SW 1271 (cell line): ENCODE data around the gene EXOSC9.

ENCODE experiments used
- DNase-seq, 2 experiments: peaks; one replicate each; lab custom pipeline; 2025; lab: John Stamatoyannopoulos, UW

The EXOSC9 gene

DNA sequence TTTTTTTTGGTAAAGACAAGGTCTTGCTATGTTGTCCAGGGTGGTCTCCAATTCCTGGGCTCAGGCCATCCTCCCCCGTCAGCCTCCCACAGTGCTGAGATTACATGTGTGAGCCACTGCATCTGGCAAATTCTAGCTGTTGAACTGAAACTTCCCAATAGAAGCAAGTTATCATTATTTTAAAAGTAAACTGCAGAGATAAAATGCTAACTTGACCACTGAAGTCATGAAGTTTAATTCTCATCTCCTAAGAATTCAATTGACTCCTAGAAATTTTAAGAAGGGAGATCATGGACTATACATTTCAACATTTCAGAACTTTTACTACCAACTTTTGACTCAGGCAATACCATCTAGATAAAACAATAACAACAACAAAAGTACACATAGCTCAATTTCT lies 11.7 kb upstream of the EXOSC9 start:
- no peak for DNase-seq

DNA sequence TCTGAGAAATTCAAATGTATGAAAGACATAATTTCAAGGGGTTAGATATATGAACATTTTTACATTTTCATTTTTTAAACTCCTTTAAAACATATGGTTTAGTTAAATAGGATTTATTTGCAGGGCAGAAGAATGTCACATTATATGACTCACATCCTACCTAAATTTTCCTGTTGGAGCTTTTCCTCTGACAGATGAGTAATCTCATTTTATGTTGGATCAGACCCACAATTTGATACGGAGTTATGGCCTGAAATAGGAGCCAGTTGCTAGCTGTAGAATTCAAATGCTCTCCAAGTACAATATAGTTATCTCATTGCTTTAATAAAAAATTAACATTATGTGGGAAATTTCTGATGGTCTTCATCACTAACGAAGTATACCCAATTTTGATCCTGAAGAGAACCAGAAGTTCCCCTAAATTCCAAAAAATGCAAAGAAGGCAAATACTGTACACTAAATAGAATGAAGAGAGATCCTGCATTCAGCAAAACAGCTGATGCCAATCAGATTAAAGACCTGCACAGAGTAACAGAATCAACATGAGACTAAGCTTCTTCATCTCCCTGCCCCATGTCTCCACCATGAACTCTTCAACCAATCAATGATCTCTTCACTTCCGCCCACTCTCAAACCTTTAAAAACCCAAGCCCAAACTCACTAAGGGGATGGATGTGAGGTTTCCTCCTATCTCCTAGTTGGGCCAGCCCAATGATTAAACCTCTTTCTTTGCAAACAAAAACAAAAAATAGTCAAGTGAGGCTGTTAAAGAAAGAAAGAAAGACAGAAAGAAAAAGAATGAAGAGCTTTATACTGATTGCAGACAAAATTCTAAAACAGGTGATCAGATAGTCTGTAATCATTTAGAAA lies 10.9 kb upstream of the EXOSC9 start:
- peak in 1 of 2 experiments; percentile 25 for DNase-seq

DNA sequence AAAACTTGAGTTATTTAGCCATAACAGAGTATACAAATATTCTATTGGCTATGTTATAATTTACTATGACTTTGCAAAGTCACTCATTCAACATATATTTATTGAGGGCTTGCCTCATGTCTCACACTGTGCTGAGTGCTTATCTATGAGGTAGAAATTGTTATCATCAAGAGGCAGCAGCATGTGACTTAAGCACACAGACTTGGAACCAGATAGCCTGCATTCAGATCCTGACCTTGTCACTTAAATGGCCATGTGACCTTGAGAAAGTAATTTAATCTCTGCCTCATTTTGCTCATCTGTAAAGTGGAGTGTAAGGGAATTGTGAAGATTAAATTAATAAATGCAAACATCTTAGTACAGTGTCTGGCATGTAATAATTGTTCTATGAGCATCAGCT lies 10.1 kb upstream of the EXOSC9 start:
- no peak for DNase-seq

DNA sequence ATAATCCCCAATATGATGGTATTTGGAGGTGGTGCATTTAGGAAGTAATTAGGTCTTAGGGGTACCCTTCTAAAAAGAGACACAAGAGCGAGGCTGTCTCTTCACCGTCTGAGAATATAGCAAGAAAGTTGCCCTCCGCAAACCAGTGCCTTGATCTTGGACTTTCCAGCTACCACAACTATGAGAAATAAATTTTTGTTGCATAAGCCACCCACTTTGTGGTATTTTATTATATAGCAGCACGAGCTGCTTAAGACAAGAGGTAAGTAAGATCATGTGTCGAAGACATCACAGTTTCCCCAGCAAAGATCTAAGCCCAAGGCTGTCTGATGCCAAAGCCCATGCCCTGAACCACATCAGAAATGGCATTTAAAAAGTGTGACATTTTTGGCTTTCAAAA lies 9.6 kb upstream of the EXOSC9 start:
- no peak for DNase-seq

DNA sequence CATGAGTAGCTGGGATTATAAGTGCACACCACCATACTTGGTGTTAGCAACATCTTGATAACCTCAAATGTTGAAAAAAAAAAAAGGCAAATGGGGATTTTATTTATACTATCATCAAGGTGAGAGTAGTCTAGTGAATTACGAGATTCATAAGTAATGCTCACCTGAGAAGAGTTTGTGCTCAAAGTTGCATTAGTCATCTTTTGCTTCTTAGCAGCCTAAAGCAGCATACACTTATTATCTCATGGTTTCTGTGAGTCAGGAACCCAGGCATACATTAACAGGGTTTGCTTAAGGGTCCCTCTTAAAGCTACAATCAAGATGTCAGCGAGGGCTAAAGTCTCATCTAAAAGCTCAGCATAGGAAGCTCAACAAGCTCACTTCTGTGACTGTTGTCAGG lies 8.2 kb upstream of the EXOSC9 start:
- DNase-seq, result no peak

DNA sequence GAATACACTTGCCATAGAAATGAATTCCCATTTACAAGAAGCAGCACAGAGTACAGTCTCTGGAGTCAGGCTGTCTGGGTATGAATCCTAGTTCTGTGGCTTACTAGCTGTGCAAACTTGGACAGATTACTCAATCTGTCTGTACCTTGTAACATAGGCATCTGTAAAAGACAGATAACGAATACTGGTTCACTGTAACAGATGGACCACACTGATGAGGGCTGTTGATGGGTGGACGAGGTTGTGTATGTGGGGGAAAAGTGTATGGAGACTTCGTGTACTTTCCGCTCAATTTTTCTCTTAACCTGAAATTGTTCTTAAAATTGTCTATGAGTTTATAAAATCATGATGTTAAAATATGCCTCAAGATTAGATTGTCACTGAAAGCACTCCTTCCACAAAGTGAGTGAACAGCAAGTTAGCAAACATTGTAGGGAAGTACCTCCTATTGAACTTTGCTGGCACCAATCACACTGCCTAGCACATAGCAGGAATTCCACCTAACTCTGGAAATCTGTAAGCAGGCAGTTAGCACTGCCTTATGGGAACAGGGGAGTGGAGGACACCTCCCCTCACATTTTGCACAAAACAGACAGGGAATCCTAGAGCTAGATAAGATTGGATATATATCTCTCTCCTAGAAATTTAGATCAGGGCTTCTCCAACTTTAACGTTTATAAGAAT lies 6.5 kb upstream of the EXOSC9 start:
- no peak for DNase-seq

DNA sequence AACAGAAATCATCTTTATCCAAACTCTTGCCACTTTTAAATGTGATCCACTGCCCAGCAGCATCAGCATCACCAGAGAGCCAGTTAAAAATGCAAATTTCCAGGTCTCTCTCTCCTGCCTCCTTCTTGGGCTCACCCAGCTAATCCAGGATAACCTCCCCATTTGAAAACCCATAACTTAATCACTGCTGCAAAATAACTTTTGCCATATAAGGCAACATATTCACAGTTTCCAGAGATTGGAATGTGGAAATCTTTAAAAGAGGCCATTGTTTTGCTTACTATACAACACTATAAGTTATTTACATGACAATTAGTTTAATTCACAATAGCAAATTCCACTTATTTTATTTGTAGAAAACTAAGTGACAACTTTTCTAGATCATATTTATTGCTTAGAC lies 4.8 kb upstream of the EXOSC9 start:
- no peak for DNase-seq

DNA sequence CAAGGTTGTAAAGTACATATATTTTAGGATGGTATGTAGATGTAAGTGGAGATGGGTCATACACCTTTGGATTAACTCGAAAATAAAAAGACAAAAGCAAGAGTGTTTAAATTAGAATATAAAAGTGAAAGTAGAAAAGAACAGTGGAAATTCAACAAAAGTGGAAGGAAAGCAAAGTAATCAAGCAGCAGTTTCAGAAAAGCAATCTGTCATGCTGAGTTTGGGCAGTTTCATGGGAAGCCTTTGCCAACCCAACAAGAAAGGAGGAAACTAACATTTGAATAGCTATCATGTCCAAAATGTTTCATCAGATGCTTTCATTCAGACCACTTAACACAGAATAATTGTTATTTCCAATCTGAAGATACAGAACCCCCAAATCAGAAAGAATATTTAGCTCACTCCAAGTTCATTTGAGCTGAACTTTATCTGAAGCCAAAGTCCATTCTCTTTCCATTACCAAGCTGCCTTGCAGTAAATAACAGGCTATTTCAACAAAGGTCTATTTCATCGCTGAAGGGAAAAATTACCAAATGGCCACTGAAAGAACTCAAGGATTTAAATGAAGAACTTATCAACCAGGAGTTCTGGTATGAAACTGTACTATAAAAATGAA lies 1.8 kb upstream of the EXOSC9 start:
- no peak for DNase-seq

DNA sequence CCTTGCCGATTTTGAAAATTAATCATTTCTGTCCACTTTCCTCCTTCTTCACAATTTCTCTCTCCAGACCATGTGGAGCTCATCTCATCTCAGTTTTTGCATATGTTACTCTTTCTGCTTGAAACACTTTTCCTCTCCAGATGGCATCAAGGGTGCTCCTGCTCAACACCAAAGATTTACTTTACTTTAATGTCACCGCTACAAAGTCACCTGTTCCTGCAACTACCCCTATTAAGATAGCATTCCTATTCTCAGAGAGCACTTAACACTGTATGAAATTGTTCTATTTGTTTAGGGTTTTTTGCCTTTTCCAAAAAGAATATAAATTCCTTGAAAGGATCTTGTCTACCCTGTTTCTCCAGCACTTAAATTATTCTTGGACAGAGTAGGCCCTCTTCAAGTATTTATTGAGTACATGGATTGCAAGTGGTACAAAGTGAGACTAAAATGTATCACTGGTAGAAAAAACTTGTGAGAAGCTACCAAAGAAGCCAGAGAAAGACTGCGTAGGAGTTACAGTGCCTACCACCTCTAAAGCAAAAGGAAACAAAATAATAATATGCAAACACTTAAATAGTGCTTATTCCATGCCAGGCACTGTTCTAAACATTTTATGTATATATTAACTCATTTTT lies 1.1 kb upstream of the EXOSC9 start:
- no peak for DNase-seq

DNA sequence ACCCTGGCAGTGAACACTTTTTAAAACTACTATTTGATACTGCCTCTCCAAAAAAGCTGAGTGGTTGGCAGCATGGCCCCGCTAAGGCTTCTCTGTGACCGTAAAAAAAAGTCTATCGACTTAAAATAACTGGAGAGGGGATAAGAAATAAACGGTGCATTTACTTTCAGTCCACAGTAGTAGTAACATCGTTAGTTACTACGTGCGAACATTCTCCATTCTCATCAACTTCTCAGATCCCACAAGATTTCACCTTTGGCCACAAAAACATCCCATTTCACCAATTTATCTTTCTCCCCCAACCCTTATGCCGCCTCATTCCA lies 524 bp upstream of the EXOSC9 start:
- no peak for DNase-seq

DNA sequence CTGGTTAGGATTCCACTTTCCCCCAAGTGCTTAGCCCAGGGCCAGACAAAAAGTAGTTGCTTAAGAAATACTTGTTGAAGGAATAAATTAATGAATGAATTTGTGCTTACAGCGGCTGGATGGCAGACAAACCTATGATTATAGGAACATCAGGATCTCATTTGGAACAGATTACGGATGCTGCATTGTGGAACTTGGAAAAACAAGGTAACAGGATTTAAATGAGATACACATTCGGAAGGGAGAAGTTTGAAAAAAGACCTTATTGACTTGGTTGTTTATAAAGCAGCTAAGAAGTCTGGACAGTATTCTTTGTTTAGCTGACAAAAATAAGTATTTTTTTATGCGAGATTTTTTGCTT lies 572 bp downstream of the EXOSC9 start:
- no peak for DNase-seq

DNA sequence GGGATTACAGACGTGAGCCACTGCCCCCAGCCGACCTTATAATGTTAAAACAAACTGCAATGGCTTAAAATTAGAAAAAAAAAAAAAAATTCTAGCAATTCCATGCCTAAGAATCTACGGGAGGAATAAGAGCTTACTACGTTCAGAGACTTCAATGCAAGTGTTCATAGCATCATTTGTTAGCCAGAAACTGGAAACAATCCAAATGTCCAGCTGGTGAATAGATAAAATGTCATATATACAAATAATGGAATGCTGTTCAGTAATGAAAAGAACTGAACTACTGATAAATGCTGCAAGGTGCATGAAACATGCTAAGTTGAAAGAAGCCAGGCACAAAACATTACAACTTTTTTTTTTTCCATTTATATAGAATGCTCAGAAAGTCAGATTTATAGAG lies 5.3 kb downstream of the EXOSC9 start:
- DNase-seq, result no peak

DNA sequence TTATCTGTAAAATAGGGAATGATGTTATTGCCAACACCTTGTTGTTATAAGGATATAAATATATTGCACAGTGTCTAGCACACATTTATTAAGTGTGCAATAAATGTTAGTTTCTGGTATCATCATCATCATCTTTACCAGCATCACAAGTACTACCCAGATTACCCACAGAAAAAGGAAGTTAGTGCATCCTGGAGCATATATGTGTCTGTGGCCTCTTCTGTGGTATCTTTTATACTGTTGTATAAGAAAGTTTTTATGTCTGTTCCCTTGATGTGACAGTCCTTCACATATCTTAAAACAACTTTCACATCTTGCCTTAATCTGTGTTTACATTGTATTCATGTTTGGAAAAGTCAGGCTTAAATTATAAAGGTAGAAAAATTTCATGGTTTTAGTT lies 10.0 kb downstream of the EXOSC9 start:
- no peak for DNase-seq

DNA sequence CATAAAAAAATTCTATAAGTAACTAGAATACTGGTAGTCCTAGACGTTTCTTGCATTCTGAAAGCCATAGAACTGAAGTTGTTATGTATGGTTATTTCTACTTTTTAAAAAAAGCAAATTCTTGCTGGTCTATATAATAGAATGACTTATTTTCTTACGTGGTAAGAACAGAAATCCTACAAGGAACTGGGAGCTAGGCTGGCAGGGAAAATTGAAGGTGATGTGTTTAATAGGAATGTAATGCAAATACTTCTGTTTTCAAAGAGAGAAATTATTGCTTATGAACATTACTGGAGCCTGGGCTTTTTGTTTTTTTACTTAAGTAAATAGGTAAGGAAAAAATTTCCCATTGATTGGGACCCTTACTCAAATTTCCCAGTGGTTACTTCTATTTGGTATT lies 13.6 kb downstream of the EXOSC9 start:
- no peak for DNase-seq

DNA sequence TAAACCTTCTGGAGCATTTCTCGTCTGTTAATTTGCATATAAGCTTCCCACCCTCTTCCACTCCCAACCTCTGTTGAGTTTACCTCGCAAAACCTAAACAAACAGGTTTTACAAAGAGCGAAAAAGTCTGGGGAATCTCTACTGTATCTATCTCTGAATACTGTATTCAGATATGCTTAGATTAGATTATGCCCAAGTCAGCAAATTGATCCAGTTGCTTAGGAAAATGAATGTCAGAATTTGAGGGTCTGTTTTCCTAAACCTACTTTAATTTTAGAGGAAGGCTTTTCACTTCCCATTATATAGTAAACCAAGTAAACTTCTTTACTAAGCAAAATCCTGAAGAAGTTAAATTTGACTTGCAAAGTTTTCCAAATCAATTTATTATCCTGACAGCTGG lies 15.9 kb downstream of the EXOSC9 start:
- no peak for DNase-seq

DNA sequence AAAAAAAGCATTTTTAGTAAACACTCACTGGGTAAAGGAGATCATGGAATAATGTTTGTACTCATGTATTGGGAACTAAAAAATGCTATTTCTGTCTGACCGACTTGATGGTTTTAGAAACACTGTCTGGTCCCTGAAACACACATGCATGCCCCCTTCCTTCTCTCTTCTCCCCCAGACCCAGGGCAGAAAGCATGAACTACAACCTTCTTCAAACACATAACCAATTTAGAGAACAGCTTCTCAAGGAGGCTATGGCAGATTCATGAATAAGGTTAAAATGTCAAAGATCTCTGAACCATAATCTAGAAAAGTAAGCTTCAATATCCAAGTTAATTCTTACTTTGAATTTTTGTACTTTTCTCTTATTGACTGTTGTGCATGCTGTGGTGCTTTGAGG lies 16.6 kb downstream of the EXOSC9 start:
- DNase-seq, result no peak

DNA sequence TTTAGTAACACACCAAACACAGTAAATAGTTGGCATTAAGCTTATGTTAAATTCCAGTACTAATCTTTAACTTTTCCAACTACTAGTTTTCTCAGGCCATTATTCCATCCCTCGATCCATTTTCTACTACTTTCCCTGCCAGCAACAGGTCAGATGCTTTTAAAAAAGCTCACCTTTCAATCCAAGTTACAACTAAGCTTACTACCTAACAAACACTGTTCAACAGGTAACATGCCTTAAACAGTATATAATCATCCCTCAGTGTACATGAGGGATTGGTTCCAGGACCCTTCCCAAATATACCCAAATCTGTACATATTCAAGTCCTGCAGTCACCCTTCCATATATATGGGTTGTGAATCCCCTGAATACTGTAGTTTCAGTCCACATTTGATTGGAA lies 17.1 kb downstream of the EXOSC9 start:
- DNase-seq, result no peak

DNA sequence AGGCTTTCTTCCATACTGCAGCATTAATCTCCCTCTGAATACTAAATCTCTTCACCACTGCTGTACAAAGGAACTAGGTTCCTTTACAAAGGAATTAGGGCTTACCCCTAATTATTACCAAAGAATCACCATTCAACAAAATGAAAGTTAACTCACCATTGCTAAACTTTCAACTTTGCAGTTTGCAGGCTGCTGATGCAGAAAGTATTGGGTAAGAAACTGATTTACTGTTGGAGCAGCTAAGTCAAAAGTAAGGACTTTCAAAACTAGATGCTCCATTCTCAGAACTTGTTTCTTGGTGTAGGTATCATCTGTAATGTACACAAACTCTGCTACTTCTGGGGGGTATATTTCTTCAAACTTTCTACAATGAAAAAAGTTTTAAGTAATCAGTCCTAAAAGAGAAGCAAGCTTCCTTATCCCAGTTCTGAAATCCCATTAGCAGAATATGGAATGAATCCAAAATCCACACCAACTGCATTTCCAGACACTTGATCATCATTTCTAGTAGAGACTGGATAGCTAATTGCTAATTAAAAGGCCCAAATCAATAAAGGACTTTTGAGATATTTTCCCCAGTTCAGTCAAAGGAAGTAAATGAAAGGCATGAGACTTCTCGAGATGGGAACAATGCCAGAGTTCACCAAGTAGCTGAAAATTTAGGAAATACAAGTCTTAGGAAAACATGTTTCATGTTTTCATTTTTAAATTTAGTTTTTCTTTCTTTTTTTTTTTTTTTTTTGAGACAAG lies 18.3 kb downstream of the EXOSC9 start:
- no peak for DNase-seq

DNA sequence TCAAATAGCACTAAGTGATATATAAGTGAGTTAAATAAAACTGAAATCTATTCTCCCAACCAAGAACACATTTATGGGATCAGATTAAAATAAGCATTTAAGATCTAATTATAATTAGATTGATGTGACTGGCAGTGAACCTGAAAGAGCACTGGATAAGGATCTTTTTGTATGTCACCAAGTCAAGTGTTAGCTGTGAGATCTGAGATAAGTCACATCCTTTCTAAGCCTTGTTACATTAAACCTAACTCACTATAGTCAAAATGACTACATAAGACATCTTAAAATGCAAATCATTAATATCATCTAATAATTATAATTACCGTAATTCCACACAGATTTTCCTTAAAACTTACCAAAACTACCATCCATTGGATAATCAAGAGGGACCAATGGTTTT lies 20.9 kb downstream of the EXOSC9 start:
- no peak for DNase-seq

DNA sequence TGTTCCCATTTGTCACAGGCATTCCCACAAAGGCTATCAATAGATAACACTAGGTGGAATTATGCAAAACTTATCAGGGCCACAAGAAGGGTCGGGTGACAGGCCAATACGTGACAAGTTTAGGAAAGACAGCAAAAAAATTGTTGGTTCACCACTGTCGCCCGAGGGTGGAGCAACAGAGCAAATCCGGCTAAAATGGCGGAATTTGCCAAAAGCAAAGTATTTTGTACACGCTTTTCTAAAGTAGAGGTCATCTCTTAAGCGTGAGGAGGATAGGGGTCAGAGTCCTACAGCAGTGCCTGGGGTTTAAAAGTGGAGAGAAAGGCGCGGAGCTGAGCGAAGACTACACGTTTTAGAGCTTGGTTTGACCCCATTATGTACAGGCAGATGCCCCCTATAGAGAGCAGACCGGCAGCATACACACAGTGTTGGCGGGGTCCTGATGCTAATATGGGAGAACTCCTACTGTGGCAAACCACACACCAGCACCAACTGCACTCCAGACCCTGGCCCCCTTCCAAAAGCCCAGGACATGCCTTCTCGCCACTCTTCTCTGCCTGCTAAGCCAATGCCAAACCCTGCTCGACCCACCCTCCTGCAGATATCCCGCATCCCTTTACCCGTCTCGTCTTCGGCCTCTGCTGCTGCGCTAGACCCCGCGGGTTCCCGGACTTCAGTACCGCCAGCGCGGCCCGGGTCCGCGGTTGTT lies 21.8 kb downstream of the EXOSC9 start:
- DNase-seq, result peak in 1 of 2 experiments; percentile 47

DNA sequence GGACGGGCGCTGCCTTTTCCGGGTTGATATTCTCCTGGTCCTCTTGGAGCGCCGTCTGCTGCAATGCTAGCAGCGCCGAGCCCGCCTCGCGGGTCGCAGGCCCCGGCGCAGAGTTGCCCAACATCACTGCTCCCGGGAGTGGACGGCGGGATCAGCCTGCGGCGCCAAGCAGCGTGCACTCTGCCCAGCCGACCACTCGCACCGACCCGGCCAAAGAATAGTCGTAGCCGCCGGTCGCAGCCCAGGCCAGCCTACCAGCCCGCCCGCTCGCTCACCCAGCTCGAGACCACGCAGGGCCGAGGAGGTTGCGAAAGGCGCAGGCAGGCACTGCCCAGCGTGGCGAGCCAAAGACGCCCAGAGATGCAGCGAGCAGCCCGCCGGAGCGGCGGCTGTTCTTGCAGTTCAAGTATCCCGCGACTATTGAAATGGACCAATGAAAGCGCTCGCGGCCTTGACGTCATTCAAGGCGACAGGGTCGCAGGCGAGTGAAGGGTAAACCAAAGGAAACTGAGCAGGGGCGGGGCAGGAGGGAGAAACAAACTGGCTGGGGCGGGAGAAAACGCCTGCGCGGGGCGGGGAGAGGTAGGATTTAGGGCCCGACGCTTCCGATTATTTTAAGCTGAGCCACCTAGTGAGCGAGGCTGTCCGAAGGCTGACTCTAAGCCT lies 22.5 kb downstream of the EXOSC9 start, which contains the start of gene CCNA2:
TSS of gene CCNA2 (minus strand) at position 379 of the 666 bp plus-strand sequence. CDS start at position 124, 255 bp downstream.
- peak; percentile 82 to 90 for DNase-seq
